ENCODE data around the gene NME1. TPM values are rescaled to one million over a fixed set of nuclear protein-coding genes. Genes with fewer than 3 reads are reported as not detected.

NME1 gene
- total RNA-seq, 4 donors from 2014 or later: 8.7 to 50.4 (median 20.2) TPM

- H3K9me3 ChIP-seq: no peaks in the 10 kb centered on the region
- H3K27ac ChIP-seq: peak overlapping the region; percentile 99 to 100 (median 100)
- peak overlapping the region in 3 of 4 donors; percentile 59 to 98 (median 87) for H3K4me3 ChIP-seq
- peaks cover 23 to 52% (median 31%) of the 10 kb centered on the region in 4 donors for H3K4me1 ChIP-seq
- intact Hi-C loops (cut with DNase I; ENCODE audit: low total_unique reads) (loop anchor here (2.0 kb wide), 1 partner anchor 34 kb away; the partner anchor contains the start of gene NME1), in situ Hi-C loops (cut with MboI; ENCODE audit: low pct_ligation_motif_present in 1 of 4, low pct_unique_long_range_greater_than_20kb in 1 of 4, low sequenced_read_pairs in 3 of 4) (no loop called here)
- no peaks in the 10 kb centered on the region for H3K27me3 ChIP-seq
- 30 to 37% methylated on average over 10 to 14 of the region's 14 CpGs for WGBS, 2 donors (ENCODE audit: low coverage in 1 of 2)
- H3K36me3 ChIP-seq: no peaks in the 10 kb centered on the region
- DNase-seq: peak; percentile 81
- TF ChIP-seq POLR2AphosphoS5 (IDR thresholded peaks at IDR 0.05) (peak in 2 of 3 donors; percentile 58 to 66), POLR2A (IDR thresholded peaks at IDR 0.05) (no peak), CTCF (IDR thresholded peaks at IDR 0.05) (no peak), EP300 (IDR thresholded peaks at IDR 0.05; ENCODE audit: low read depth) (no peak)
Observed at GRCh38 chr17:51118330-51119195, 34.8 kb upstream of the NME1 start.

- TF ChIP-seq POLR2A (IDR thresholded peaks at IDR 0.05): no peak
- no peak for TF ChIP-seq POLR2AphosphoS5 (IDR thresholded peaks at IDR 0.05)
- no peak for TF ChIP-seq EP300 (IDR thresholded peaks at IDR 0.05; ENCODE audit: low read depth)
- peak in 2 of 5 experiments; percentile 12 to 23 for TF ChIP-seq CTCF (IDR thresholded peaks at IDR 0.05)
- 1 to 4% methylated on average over 12 to 21 of the region's 49 CpGs for WGBS, 2 donors (ENCODE audit: low coverage in 1 of 2)
- Histone ChIP-seq H3K9me3 (no peaks in the 10 kb centered on the region), H3K27me3 (no peaks in the 10 kb centered on the region), H3K36me3 (no peaks in the 10 kb centered on the region), H3K27ac (peak overlapping the region; percentile 99 to 100 (median 100)), H3K4me3 (peak overlapping the region; percentile 59 to 98 (median 92)), H3K4me1 (peaks cover 23 to 57% (median 33%) of the 10 kb centered on the region in 4 donors)
- in situ Hi-C loops (cut with MboI; ENCODE audit: low pct_ligation_motif_present in 1 of 4, low pct_unique_long_range_greater_than_20kb in 1 of 4, low sequenced_read_pairs in 3 of 4) (no loop called here), intact Hi-C loops (cut with DNase I; ENCODE audit: low total_unique reads) (loop anchor here (2.0 kb wide), 1 partner anchor 33 kb away; the partner anchor contains the start of gene NME1)
- DNase-seq: peak; percentile 54
Observed at GRCh38 chr17:51119415-51120356, 33.7 kb upstream of the NME1 start.

- 4% methylated on average over 10 of the region's 42 CpGs; no CpG with 5 or more reads in 1 of the 2 donors for WGBS, 2 donors (ENCODE audit: low coverage in 1 of 2)
- peaks cover 23 to 64% (median 36%) of the 10 kb centered on the region in 4 donors for H3K4me1 ChIP-seq
Observed at GRCh38 chr17:51120357-51120738, 33.0 kb upstream of the NME1 start.

GRCh38 chr17:51120739-51121619 lies 32.4 kb upstream of the NME1 start, which contains the start of gene SPAG9:
Gene SPAG9, minus strand, starts transcription at chr17:51120868. Its CDS starts 212 bp downstream, at chr17:51120656.
- DNase-seq: peak; percentile 96
- Histone ChIP-seq H3K4me3 (peak within 1 kb of the TSS; percentile 59 to 98 (median 92)), H3K27ac (peak within 1 kb of the TSS; percentile 99 to 100 (median 100)), H3K27me3 (no peaks in the 10 kb centered on the region), H3K36me3 (no peaks in the 10 kb centered on the region), H3K4me1 (peaks cover 23 to 69% (median 38%) of the 10 kb centered on the region in 4 donors), H3K9me3 (no peaks in the 10 kb centered on the region)
- in situ Hi-C loops (cut with MboI; ENCODE audit: low pct_ligation_motif_present in 1 of 4, low pct_unique_long_range_greater_than_20kb in 1 of 4, low sequenced_read_pairs in 3 of 4) (no loop called here), intact Hi-C loops (cut with DNase I; ENCODE audit: low total_unique reads) (no loop called here)
- TF ChIP-seq POLR2AphosphoS5 (IDR thresholded peaks at IDR 0.05) (peak; percentile 72 to 91 (median 84)), POLR2A (IDR thresholded peaks at IDR 0.05) (no peak)
- WGBS, 2 donors (ENCODE audit: low coverage in 1 of 2): 0 to 1% methylated on average over 7 to 30 of the region's 68 CpGs

More at GRCh38 chr17:51120357-51120738, 33.0 kb upstream of the NME1 start:
- H3K36me3 ChIP-seq: no peaks in the 10 kb centered on the region
- in situ Hi-C loops (cut with MboI; ENCODE audit: low pct_ligation_motif_present in 1 of 4, low pct_unique_long_range_greater_than_20kb in 1 of 4, low sequenced_read_pairs in 3 of 4): no loop called here
- peak; percentile 11 for TF ChIP-seq POLR2A (IDR thresholded peaks at IDR 0.05)
- TF ChIP-seq POLR2AphosphoS5 (IDR thresholded peaks at IDR 0.05): peak in 1 of 3 donors; percentile 18
- TF ChIP-seq EP300 (IDR thresholded peaks at IDR 0.05; ENCODE audit: low read depth): no peak
- intact Hi-C loops (cut with DNase I; ENCODE audit: low total_unique reads): no loop called here
- DNase-seq: peak; percentile 60
- peak overlapping the region; percentile 99 to 100 (median 100) for H3K27ac ChIP-seq
- no peaks in the 10 kb centered on the region for H3K9me3 ChIP-seq
- peak overlapping the region; percentile 59 to 98 (median 92) for H3K4me3 ChIP-seq
- H3K27me3 ChIP-seq: no peaks in the 10 kb centered on the region

Data from transverse colon (tissue), 4 donors.